Dendritic cell treated with granulocyte-macrophage colony-stimulating factor and Interleukin-4, amounts not matched to agents 40 ng/mL and 50 ng/mL, for 4 days (primary cell): ENCODE results near the gene GPAT3.
"Not testable (repeated sequence)": the region's sequence is repeated elsewhere in the genome, so short reads cannot be mapped to it uniquely, and the experiment has no call there.

Source experiments
- H3K27ac Mint-ChIP-seq: one replicate; pipeline ENCODE4 v1.8.0; 2022; ENCODE audit warnings: mild to moderate bottlenecking, mixed read lengths
- H3K27me3 Mint-ChIP-seq: one replicate; pipeline ENCODE4 v1.8.0; 2022; ENCODE audit warnings: mild to moderate bottlenecking, mixed read lengths
- H3K36me3 Mint-ChIP-seq: one replicate; pipeline ENCODE4 v1.8.0; 2022; ENCODE audit warnings: low read depth, mixed read lengths
- H3K4me1 Mint-ChIP-seq: one replicate; pipeline ENCODE4 v1.8.0; 2022; ENCODE audit warnings: low read depth, mixed read lengths
- H3K4me3 Mint-ChIP-seq: one replicate; pipeline ENCODE4 v1.8.0; 2022; ENCODE audit warnings: mild to moderate bottlenecking, moderate library complexity, mixed read lengths
- H3K9me3 Mint-ChIP-seq: one replicate; pipeline ENCODE4 v1.8.0; 2022; ENCODE audit warnings: mixed read lengths
- intact Hi-C: fragments of 100-400 bp; cut with micrococcal nuclease; formaldehyde crosslinking; loops from one replicate; pipeline ENCODE4 v1.15.0; 2022

Gene GPAT3

DNA sequence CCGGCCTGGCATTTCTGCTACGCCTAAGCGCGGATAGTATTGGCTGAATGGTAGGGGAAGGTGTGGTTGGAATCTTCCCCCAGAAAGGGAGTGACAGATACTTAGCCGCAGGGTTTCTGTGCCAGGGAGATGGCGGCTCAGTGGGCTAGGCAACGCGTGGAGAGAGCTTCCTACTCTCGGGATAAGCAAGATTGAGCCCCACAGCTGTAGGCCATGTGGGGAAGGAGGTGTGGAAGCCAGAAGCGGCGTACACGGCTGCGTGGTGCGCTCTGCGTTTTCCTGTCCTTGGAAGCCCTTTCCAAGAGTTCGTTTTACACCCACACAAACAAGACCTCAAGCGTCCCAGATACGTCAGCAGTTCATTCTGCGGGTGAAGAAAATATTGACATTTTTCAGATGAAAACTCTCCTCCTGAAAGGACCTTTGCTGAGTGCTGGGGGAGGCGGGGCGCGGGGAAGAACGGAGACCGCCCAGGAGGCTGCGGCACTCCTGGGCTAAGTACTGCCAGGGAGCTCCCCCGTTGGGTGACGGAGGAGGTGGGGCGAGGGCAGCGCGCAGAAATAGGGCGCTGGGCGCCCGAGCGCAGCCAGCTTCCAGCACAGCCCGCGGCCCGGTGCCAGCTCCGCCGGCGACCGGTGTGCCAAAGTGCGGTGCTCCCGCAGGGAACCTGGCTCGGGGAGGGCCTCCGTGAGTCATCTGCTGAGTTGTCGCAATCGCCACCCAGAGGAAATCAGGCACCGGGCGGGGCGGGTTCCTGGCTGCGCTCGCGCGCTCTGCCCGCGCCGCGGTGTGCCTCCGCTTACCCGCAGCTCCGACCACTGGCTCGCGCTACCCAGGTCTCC is at the start of gene GPAT3:
GPAT3 (plus strand) TSS at position 589 of the 842 bp plus-strand sequence. CDS start 515 bp downstream, outside the sequence.
- intact Hi-C loops = loop anchor here (1.0 kb wide), 1 partner anchor 35 kb away; no protein-coding TSS in a partner anchor
- Mint-ChIP-seq H3K9me3 (no peaks in the 10 kb centered on the region), H3K36me3 (peaks cover 16% of the 10 kb centered on the region), H3K4me1 (peaks cover 28% of the 10 kb centered on the region), H3K4me3 (peak within 1 kb of the TSS; percentile 94), H3K27ac (peak within 1 kb of the TSS; percentile 85), H3K27me3 (peaks cover 24% of the 10 kb centered on the region)

DNA sequence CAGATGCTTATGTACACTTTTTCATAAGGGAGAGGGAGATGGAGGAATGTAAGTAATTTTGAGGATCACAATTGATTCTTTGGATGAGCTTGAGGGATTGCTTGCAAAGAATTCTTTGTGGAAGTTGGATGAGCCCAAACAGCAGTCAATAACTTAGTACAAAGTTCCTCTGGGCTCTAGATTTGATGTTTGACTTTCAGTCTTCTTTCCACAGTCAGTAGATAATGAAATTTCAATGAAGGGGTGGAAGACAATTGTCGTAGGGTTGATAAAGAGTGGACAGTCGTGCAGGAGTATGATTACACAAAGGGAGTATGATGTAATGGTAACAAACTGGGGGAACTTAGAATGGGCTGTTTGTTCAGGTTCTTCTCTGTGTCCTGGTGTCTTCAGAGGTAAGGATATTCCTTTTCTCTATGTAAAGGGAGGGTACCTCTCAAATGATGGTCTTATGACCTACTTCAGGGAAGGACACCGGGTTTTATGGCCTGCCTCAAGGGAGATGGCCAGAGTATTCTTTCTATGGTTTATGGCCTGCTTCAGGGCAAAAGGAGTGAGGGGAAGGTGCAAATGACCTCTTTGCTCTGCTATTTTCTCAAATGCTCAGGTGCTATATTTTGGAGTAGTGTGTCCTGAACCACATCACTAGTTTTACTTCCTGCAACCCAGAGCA is 49.3 kb upstream of the GPAT3 start:
- Mint-ChIP-seq H3K27me3 (no peaks in the 10 kb centered on the region), H3K27ac (no peak overlapping the region), H3K4me3 (no peak overlapping the region), H3K36me3 (peaks cover 8% of the 10 kb centered on the region), H3K9me3 (no peaks in the 10 kb centered on the region), H3K4me1 (peaks cover 10% of the 10 kb centered on the region)
- intact Hi-C loops = loop anchor here (10.0 kb wide), 1 partner anchor 1478 kb away; the partner anchor contains the start of gene WDFY3

DNA sequence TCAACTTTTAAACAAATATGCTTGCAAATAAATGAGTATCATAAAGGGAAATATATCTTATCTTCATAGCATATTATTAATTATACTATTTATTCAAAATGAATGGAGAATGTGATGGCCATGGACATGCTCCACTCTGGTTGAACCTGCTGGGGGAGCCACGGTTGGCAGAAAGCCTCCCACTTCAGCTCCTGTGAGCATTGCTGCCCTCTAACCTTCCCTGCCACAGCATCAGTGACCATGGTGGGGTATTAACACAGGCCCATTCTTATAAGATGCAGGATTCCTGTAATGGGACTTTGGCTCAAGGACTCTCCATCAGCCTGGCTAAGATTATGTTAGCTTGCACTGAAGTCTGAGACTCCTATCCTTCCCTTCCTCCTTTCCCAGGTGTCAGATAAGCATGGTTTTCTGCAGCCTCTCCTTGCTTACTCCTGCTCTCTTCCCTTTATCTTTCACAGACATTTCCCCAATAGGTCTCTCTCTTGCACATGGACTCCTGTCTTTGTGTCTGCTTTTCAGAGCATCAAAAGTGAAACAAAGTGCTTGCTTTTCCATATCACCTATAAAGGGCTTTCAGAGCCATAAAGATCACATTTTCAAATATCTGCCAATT is 46.1 kb upstream of the GPAT3 start:
- Mint-ChIP-seq H3K9me3 (no peaks in the 10 kb centered on the region), H3K27ac (no peak overlapping the region), H3K4me1 (peaks cover 5% of the 10 kb centered on the region), H3K4me3 (no peak overlapping the region), H3K27me3 (no peaks in the 10 kb centered on the region), H3K36me3 (peaks cover 1% of the 10 kb centered on the region)
- intact Hi-C loops = loop anchor here (10.0 kb wide), 1 partner anchor 1475 kb away; the partner anchor contains the start of gene WDFY3

DNA sequence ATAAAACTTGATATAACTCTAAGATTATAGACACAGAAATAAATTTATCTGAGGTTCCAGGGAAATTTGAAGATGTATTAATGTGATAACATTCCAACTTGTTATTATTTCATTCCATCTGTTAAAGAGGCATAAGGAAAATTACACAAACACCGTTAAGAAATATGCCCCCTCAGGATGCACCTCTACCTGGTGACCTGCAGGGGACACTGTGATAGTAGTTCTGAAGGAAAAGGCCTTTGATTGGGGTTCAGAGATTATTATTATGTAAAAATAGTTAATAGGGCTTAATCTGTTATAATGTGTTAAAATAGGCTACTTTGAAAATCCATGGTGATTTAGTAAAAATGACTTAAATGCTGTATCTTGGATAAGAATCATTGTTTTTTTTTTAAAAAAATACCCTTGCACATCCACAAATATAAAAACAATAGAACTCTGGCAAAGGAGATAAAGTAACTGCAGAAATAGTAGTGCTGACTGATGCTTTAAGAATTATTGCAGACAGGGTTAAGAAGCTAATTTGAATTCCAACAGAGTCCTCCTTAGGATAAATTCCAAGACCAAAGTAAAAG is 44.9 kb upstream of the GPAT3 start:
- Mint-ChIP-seq H3K27me3 (no peaks in the 10 kb centered on the region), H3K27ac (no peak overlapping the region), H3K4me3 (no peak overlapping the region), H3K4me1 (no peaks in the 10 kb centered on the region), H3K36me3 (no peaks in the 10 kb centered on the region), H3K9me3 (no peaks in the 10 kb centered on the region)
- intact Hi-C loops = no loop called here

DNA sequence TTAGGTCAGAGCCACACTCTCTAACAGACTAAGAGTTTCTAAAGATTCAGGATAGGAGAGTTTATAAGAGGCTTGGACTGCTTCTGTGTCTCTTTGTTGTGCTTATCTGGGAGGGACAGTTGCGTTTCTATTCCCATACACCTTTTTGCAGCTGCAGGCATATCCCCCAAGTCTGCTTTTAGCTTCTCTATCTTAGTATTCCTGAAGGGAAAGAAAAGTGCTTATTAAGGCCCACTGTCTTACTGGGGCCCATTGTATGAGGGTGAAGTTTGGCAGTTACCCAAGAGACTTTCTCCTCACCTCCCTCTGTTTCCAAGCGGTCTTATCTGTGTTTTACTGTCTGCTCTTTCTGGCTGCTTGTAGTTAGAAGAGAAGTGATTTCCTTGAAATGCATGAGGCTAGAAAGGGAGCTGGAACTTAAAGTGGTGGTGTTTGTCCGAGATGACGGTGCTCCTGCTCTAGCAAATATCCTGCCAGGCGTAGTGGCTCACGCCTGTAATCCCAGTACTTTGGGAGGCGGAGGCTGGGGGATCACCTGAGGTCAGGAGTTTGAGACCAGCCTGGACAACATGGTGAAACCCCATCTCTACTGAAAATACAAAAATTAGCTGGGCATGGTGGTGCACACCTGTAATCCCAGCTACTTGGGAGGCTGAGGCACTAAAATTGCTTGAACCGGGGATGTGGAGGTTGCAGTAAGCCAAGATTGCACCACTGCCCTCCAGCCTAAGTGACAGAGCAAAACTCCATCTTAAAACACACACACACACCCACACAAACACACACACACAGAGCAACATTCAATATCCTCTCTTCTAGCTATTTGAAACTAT is 39.6 kb upstream of the GPAT3 start:
- intact Hi-C loops, H3K9me3 Mint-ChIP-seq, H3K36me3 Mint-ChIP-seq, H3K27me3 Mint-ChIP-seq, H3K27ac Mint-ChIP-seq, H3K4me3 Mint-ChIP-seq, H3K4me1 Mint-ChIP-seq: not testable (repeated sequence)

DNA sequence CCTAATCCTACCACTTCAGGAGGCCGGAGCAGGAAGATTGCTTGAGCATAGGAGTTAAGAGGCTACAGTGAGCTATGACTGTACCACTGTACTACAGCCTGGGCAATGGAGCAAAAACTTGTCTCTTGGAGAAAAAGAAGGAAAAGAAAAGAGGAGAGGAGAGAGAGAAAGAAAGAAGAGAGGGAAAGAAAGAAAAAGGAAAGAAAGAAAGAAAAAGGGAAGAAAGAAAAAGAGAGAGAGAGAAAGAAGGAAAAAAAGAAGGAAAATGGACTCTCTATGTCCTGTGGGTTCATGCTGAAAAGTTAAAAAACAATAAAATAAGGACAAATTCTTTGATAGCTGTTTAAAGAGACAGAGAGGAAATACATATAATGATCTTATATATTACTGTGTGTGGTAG is 37.7 kb upstream of the GPAT3 start:
- Mint-ChIP-seq H3K4me1 (no peaks in the 10 kb centered on the region), H3K4me3 (no peak overlapping the region), H3K27me3 (peaks cover 2% of the 10 kb centered on the region), H3K36me3 (no peaks in the 10 kb centered on the region), H3K9me3 (no peaks in the 10 kb centered on the region), H3K27ac (no peak overlapping the region)
- intact Hi-C loops = no loop called here

DNA sequence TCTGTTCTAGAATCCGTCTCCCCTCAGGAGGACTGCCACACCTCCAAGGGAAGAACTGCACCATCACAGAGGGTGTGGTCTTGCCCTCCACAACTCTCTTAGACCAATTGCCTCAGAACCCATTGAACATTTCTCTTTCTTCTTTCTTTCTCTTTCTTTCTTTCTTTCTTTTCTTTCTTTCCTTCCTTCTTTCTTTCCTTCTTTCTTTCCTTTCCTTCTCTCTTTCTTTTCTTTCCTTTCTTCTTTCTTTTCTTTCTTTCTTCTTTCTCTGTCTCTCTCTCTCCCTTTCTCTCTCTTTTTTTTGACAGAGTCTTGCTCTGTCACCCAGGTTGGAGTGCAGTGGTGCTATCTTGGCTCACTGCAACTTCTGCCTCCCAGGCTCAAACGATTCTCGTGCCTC is 34.2 kb upstream of the GPAT3 start:
- H3K4me1 Mint-ChIP-seq, H3K27me3 Mint-ChIP-seq, H3K36me3 Mint-ChIP-seq, H3K9me3 Mint-ChIP-seq, H3K4me3 Mint-ChIP-seq: not testable (repeated sequence)
- intact Hi-C loops = loop anchor here (10.0 kb wide), 1 partner anchor 993 kb away; the partner anchor contains the start of gene NKX6-1
- H3K27ac Mint-ChIP-seq = peak overlapping the region; percentile 7

DNA sequence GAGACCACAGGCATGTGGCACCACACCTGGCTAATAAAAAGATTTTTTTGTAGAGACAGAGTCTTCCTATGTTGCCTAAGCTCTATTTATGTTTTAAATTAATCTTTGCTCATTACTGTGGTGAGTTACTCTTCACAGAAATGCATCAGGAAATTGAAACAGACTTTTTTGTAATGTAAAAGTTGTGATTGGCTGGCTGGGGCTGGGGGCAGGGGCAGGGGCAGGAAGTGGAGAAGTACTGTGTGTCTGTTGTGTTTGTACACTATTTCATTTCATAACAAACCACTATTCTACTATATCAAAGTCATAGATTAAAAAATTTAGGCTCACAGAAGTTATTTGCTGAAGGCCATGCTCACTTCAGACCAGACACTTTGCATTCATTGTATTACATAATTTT is 31.9 kb upstream of the GPAT3 start:
- intact Hi-C loops = loop anchor here (10.0 kb wide), 1 partner anchor 991 kb away; the partner anchor contains the start of gene NKX6-1
- Mint-ChIP-seq H3K4me3 (no peak overlapping the region), H3K27me3 (peaks cover 2% of the 10 kb centered on the region), H3K9me3 (no peaks in the 10 kb centered on the region), H3K36me3 (no peaks in the 10 kb centered on the region), H3K27ac (no peak overlapping the region), H3K4me1 (peaks cover 9% of the 10 kb centered on the region)

DNA sequence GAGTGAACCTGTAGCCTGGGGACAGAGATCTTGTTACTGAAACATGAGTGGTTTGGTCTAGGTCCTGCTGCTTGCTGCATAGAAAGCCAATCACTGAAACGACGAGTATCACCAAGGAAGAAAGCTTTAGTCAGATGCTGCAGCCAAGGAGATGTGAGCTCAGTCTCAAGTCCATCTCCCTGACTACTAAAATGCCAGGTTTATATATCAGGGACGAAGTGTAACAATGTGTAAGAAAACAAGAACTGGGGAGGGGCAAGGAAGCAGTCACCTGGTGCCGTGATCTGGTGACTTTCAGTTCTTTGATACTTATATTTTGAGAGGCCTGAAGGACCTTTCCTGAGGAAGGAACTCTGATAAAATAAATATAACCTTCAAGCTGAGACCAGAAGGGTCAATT is 31.4 kb upstream of the GPAT3 start:
- Mint-ChIP-seq H3K27ac (no peak overlapping the region), H3K4me1 (peaks cover 14% of the 10 kb centered on the region), H3K36me3 (no peaks in the 10 kb centered on the region), H3K4me3 (no peak overlapping the region), H3K27me3 (peaks cover 2% of the 10 kb centered on the region), H3K9me3 (no peaks in the 10 kb centered on the region)
- intact Hi-C loops = loop anchor here (10.0 kb wide), 1 partner anchor 990 kb away; the partner anchor contains the start of gene NKX6-1

DNA sequence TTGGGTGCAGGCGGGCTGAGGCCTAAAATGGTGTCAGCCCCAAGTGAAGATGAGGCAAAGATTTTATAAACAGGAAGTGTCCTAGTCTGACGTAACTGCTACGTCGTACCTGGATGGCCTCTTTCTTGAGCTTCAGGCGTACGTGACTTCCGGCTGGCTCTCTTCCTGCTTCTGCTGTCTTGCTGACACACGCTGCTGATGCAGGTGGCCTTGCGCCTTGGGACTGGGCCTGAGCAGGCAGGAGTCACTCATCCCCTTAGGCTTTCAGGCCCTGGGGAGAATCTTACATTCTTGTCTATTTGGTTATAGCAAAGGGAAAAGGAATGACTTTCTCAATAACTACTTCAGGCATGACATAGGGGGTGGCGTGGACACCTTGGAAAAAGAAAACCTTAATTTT is 30.9 kb upstream of the GPAT3 start:
- intact Hi-C loops = loop anchor here (10.0 kb wide), 1 partner anchor 990 kb away; the partner anchor contains the start of gene NKX6-1
- Mint-ChIP-seq H3K4me3 (no peak overlapping the region), H3K27me3 (peaks cover 1% of the 10 kb centered on the region), H3K9me3 (no peaks in the 10 kb centered on the region), H3K36me3 (no peaks in the 10 kb centered on the region), H3K4me1 (peaks cover 15% of the 10 kb centered on the region), H3K27ac (peak overlapping the region; percentile 9)

DNA sequence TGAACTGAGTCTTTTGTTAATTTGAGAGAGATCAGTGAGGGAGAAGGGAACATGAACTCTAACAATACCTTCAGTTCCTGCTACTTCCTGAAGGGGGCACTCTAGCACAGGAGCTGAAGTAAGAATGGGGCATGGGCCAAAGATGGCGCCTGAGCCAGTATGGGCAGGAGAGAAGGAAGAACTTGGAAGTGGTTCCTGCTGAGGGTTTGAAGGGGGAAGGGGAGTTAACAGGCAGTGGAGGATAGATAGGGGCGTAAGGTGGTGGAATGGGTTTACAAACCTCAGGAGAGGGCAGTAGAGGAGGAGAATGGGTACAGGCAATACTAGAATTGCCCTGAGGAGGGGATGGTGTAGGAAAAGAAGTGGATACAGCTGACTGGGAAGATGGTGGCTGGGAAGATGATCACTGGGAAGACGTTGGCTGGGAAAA is 26.7 kb upstream of the GPAT3 start:
- H3K27me3 Mint-ChIP-seq, H3K36me3 Mint-ChIP-seq, H3K4me3 Mint-ChIP-seq, H3K9me3 Mint-ChIP-seq: not testable (repeated sequence)
- Mint-ChIP-seq H3K27ac (peak overlapping the region; percentile 7), H3K4me1 (peaks cover 18% of the 10 kb centered on the region)
- intact Hi-C loops = loop anchor here (1.0 to 10.0 kb wide), 2 partner anchors 131 to 986 kb away; partner anchors contain the start of gene NKX6-1

DNA sequence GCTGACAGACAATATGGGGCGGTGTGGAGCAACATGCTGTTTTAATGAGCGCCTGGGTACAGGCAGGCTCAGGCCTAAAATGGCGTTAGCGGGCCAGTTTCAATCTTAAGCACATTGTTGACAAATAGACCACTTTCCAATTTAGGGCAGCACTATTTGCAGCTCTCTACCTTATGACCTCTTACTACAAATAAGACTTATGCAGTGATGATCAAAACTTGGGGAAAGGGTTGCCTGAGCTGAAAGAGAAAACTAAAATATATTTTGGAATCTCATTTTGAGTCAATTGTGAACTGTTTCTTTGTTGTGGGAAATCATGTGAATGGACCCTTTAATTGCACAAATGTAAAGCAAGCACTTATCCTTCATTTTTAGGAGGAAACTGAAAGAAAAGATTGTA is 25.5 kb upstream of the GPAT3 start:
- intact Hi-C loops = loop anchor here (5.0 kb wide), 1 partner anchor 747 kb away; no protein-coding TSS in a partner anchor
- no peaks in the 10 kb centered on the region for H3K27me3 Mint-ChIP-seq
- no peak overlapping the region for H3K4me3 Mint-ChIP-seq
- H3K27ac Mint-ChIP-seq = no peak overlapping the region
- H3K4me1 Mint-ChIP-seq = peaks cover 15% of the 10 kb centered on the region
- no peaks in the 10 kb centered on the region for H3K36me3 Mint-ChIP-seq
- no peaks in the 10 kb centered on the region for H3K9me3 Mint-ChIP-seq
